Measurements from ENCODE around the gene DGKG.

DNA sequence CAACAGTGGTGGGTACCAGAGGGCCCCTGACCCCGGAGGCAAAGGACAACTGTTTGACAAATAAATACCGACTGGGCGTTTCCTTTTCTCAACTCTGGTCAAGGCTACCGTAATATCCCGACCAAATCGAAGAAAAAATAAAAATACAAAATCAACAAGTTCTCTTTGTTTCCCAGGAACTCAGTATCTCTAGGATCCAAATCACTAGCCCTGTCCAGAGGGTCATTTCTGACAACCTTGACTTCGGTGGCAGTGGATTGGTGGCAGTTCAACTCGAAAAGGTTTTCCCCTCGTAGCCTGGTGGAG is 456 bp upstream of the DGKG start:
- TF ChIP-seq, protein P1, sequence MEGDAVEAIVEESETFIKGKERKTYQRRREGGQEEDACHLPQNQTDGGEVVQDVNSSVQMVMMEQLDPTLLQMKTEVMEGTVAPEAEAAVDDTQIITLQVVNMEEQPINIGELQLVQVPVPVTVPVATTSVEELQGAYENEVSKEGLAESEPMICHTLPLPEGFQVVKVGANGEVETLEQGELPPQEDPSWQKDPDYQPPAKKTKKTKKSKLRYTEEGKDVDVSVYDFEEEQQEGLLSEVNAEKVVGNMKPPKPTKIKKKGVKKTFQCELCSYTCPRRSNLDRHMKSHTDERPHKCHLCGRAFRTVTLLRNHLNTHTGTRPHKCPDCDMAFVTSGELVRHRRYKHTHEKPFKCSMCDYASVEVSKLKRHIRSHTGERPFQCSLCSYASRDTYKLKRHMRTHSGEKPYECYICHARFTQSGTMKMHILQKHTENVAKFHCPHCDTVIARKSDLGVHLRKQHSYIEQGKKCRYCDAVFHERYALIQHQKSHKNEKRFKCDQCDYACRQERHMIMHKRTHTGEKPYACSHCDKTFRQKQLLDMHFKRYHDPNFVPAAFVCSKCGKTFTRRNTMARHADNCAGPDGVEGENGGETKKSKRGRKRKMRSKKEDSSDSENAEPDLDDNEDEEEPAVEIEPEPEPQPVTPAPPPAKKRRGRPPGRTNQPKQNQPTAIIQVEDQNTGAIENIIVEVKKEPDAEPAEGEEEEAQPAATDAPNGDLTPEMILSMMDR (IDR thresholded peaks at IDR 0.05), result no peak
- no peak for TF ChIP-seq POLR2A (IDR thresholded peaks at IDR 0.05)

Measured in Peyer's patch (tissue), 4 donors.